Progenitor cell of endocrine pancreas (in vitro differentiated cells): Measurements from ENCODE around the gene PAPOLA. TPM values are rescaled to one million over a fixed set of nuclear protein-coding genes. Genes with fewer than 3 reads are reported as not detected.

Experiments
- DNase-seq: peaks from one replicate; pipeline ENCODE4 v3.0.0; 2021; ENCODE audit warnings: low spot score; ENCODE audit not compliant: unreplicated experiment
- H3K27ac Mint-ChIP-seq: 2 replicates; pipeline ENCODE4 v1.8.0; 2021; ENCODE audit warnings: mild to moderate bottlenecking, moderate library complexity, mixed read lengths
- H3K27me3 Mint-ChIP-seq: 2 replicates; pipeline ENCODE4 v1.8.0; 2021; ENCODE audit warnings: mixed read lengths
- H3K36me3 Mint-ChIP-seq: 2 replicates; pipeline ENCODE4 v1.8.0; 2022; ENCODE audit warnings: mixed read lengths; ENCODE audit not compliant: insufficient read depth
- H3K4me1 Mint-ChIP-seq: 2 replicates; pipeline ENCODE4 v1.8.0; 2021; ENCODE audit warnings: low read depth, mixed read lengths
- H3K4me3 Mint-ChIP-seq: 2 replicates; pipeline ENCODE4 v1.8.0; 2021; ENCODE audit warnings: low read depth, mild to moderate bottlenecking, moderate library complexity, mixed read lengths
- H3K9me3 Mint-ChIP-seq: 2 replicates; pipeline ENCODE4 v1.8.0; 2021; ENCODE audit warnings: low read depth, mixed read lengths
- total RNA-seq: library from RNA; stranded (reverse); gene quantifications from 2 replicates; pipeline ENCODE4 v1.2.1, GENCODE V29; 2021
- TF ChIP-seq, protein P1 (sequence below): fragments of 200-600 bp; sonication (generic); IDR thresholded peaks from one replicate; pipeline ENCODE4 v1.5.0; 2021; ENCODE audit warnings: antibody characterized with exemption, mild to moderate bottlenecking; ENCODE audit not compliant: unreplicated experiment

PAPOLA gene
- total RNA-seq, 1 donor from 2014 or later, result 279 TPM

DNA sequence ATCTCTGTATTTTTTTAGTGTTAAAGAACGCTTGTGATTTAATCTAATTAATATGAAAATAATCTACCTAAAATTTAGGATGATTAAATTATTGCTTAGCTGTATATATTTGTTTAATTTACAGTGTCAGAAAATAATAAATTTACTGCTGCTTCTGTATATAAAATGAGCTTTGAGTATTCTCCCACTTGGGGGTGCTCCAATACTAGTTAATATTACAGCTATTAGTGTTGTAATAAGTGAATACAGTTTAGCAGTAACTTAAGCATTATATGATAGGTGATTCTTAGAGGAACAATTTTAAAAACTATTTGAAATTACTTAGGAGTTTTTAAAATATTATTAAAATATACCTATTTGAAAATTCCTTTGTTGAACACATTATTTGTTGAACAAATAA is 62.2 kb downstream of the PAPOLA start:
- H3K4me1 Mint-ChIP-seq, result no peaks in the 10 kb centered on the region
- H3K4me3 Mint-ChIP-seq, result no peak overlapping the region
- no peak for DNase-seq
- H3K36me3 Mint-ChIP-seq, result peaks cover 15% of the 10 kb centered on the region
- no peaks in the 10 kb centered on the region for H3K27me3 Mint-ChIP-seq
- H3K9me3 Mint-ChIP-seq, result no peaks in the 10 kb centered on the region
- H3K27ac Mint-ChIP-seq, result no peak overlapping the region
- TF ChIP-seq, protein P1, sequence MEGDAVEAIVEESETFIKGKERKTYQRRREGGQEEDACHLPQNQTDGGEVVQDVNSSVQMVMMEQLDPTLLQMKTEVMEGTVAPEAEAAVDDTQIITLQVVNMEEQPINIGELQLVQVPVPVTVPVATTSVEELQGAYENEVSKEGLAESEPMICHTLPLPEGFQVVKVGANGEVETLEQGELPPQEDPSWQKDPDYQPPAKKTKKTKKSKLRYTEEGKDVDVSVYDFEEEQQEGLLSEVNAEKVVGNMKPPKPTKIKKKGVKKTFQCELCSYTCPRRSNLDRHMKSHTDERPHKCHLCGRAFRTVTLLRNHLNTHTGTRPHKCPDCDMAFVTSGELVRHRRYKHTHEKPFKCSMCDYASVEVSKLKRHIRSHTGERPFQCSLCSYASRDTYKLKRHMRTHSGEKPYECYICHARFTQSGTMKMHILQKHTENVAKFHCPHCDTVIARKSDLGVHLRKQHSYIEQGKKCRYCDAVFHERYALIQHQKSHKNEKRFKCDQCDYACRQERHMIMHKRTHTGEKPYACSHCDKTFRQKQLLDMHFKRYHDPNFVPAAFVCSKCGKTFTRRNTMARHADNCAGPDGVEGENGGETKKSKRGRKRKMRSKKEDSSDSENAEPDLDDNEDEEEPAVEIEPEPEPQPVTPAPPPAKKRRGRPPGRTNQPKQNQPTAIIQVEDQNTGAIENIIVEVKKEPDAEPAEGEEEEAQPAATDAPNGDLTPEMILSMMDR, result no peak

DNA sequence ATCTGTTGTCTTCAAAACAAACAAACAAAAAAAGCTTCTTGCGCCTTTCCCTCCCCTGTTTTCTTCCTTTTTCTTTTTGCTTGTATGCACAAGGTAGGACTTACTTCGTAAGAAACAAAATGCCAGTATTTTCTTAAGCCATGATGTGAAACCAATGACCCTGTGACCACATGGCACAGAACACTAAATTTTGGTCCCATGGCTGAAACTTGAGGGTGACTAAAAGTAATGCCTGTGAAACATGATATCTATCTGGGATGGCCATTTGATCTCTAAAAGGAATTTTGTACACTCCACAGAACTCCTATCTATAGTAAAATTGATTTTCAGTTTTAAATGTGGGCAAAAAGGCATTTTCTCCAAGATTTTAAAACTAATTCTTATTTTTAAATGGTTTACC is 63.6 kb downstream of the PAPOLA start:
- H3K27ac Mint-ChIP-seq, result no peak overlapping the region
- H3K4me3 Mint-ChIP-seq, result no peak overlapping the region
- peaks cover 15% of the 10 kb centered on the region for H3K36me3 Mint-ChIP-seq
- no peaks in the 10 kb centered on the region for H3K9me3 Mint-ChIP-seq
- no peaks in the 10 kb centered on the region for H3K4me1 Mint-ChIP-seq
- TF ChIP-seq, protein P1, result no peak
- no peak for DNase-seq
- no peaks in the 10 kb centered on the region for H3K27me3 Mint-ChIP-seq

DNA sequence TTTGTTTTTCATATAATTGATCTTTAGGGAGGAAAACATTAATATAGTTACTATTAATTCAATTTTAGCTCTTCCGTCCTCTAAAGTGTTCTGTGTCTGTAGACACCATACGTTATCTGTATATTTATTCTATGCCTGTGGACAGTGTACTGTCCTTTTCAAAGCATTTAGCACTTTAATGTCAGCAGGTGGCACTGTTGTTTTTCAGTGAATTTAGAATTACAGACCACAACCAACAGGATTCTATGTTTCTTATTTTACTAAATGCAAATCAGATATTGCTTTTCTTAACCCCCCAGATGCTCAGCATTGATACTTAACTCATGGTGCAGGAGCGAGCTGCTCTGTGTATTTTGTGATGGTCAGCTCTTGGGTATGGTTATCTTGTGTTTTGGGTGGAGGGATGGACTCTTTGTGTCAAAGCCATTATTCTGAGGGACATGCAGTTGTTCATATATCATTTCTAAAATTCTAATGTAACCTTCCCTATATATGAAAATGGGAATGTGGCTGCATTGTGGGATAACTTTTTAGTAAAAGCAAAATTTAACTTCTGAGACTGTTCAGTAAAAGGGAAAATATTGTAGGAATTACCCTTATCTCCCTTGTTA is 65.2 kb downstream of the PAPOLA start:
- peaks cover 13% of the 10 kb centered on the region for H3K36me3 Mint-ChIP-seq
- no peak overlapping the region for H3K4me3 Mint-ChIP-seq
- no peaks in the 10 kb centered on the region for H3K4me1 Mint-ChIP-seq

GRCh38 chr14:96568621-96569020 is 66.4 kb downstream of the PAPOLA start:
- H3K36me3 Mint-ChIP-seq, result peaks cover 12% of the 10 kb centered on the region

More for the DNA sequence above, 65.2 kb downstream of the PAPOLA start:
- Mint-ChIP-seq H3K27me3 (no peaks in the 10 kb centered on the region), H3K9me3 (no peaks in the 10 kb centered on the region), H3K27ac (no peak overlapping the region)
- TF ChIP-seq, protein P1, result peak; percentile 64
- no peak for DNase-seq

DNA sequence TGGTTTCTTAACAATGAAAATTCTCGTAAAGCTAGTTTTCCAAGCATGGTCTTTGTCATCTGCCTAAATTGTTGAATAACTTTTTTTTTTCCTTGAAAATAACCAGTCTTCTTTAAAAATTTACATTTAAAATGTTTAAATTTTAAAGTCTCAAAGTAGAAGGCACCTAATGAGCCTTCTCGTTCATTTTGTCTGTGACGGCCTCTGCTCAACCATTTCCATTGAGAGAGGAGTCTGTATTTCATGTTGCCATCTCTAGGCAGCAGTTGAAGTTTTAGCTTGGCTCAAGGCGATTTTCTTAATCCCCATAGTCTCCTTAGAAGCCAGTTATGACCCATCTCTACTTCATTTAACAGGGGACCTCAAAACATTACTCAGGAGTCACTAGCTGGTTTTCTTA is 69.1 kb downstream of the PAPOLA start:
- Mint-ChIP-seq H3K9me3 (no peaks in the 10 kb centered on the region), H3K36me3 (peaks cover 5% of the 10 kb centered on the region), H3K4me1 (no peaks in the 10 kb centered on the region), H3K4me3 (no peak overlapping the region), H3K27ac (no peak overlapping the region), H3K27me3 (no peaks in the 10 kb centered on the region)
- no peak for DNase-seq
- TF ChIP-seq, protein P1, result no peak

More at GRCh38 chr14:96568621-96569020, 66.4 kb downstream of the PAPOLA start:
- DNase-seq, result no peak
- TF ChIP-seq, protein P1, result no peak
- Mint-ChIP-seq H3K27me3 (no peaks in the 10 kb centered on the region), H3K9me3 (no peaks in the 10 kb centered on the region), H3K27ac (no peak overlapping the region), H3K4me1 (no peaks in the 10 kb centered on the region), H3K4me3 (no peak overlapping the region)
